ENCODE results near the gene C11orf21. TPM values are rescaled to one million over a fixed set of nuclear protein-coding genes. Genes with fewer than 3 reads are reported as not detected.

The C11orf21 gene
- total and polyA plus RNA-seq, 2 experiments from 2014 or later: not detected

GRCh38 chr11:2299773-2300172 is 1.9 kb downstream of the C11orf21 start:
- H3K9ac ChIP-seq: no peak overlapping the region
- H3K27me3 ChIP-seq (replicated peaks; ENCODE audit: insufficient read depth): peaks cover 6% of the 10 kb centered on the region; the same call in 1 of the 2 replicates
- no peaks in the 10 kb centered on the region for H3K9me3 ChIP-seq (ENCODE audit: low read depth)
- H3K4me2 ChIP-seq (ENCODE audit: unreplicated experiment): no peak overlapping the region
- H3K36me3 ChIP-seq (ENCODE audit: low read depth): no peaks in the 10 kb centered on the region
- in situ Hi-C loops (cut with MboI): loop anchor here (10.0 to 25.0 kb wide), 3 partner anchors 112 to 588 kb away; partner anchors contain the start of gene CDKN1C
- no peak overlapping the region for H2AFZ ChIP-seq
- no peak for DNase-seq
- H3K4me1 ChIP-seq (ENCODE audit: insufficient read depth): no peaks in the 10 kb centered on the region
- no peaks in the 10 kb centered on the region for H3K9me2 ChIP-seq (ENCODE audit: insufficient read depth)
- H3K27ac ChIP-seq: no peak overlapping the region
- no peak overlapping the region for H3K4me3 ChIP-seq
- no peaks in the 10 kb centered on the region for H4K20me1 ChIP-seq (ENCODE audit: insufficient read depth)
- TF ChIP-seq EZH2 (IDR thresholded peaks at IDR 0.05; ENCODE audit: insufficient read depth, poor library complexity, severe bottlenecking) (no peak), EZH2phosphoT487 (IDR thresholded peaks at IDR 0.05; ENCODE audit: insufficient read depth, low read depth) (no peak)
- 60 to 64% methylated on average over 1 to 10 of the region's 10 CpGs for WGBS, 2 experiments (ENCODE audit: low coverage in 1 of 2, low lambda C conversion rate in 2 of 2, missing lambda C conversion rate in 2 of 2)
- H3F3A ChIP-seq (ENCODE audit: insufficient read depth): no peaks in the 10 kb centered on the region
- no peaks in the 10 kb centered on the region for H3K79me2 ChIP-seq (ENCODE audit: insufficient read depth)

GRCh38 chr11:2298795-2299761 is 2.6 kb downstream of the C11orf21 start:
- Histone ChIP-seq H3K9ac (no peak overlapping the region), H3K79me2 (ENCODE audit: insufficient read depth) (no peaks in the 10 kb centered on the region), H3K36me3 (ENCODE audit: low read depth) (no peaks in the 10 kb centered on the region), H3K4me2 (ENCODE audit: unreplicated experiment) (no peak overlapping the region), H3K9me3 (ENCODE audit: low read depth) (no peaks in the 10 kb centered on the region), H3K27me3 (replicated peaks; ENCODE audit: insufficient read depth) (peaks cover 6% of the 10 kb centered on the region; the same call in 1 of the 2 replicates), H4K20me1 (ENCODE audit: insufficient read depth) (no peaks in the 10 kb centered on the region), H2AFZ (no peak overlapping the region), H3K9me2 (ENCODE audit: insufficient read depth) (no peaks in the 10 kb centered on the region), H3K4me1 (ENCODE audit: insufficient read depth) (no peaks in the 10 kb centered on the region), H3F3A (ENCODE audit: insufficient read depth) (no peaks in the 10 kb centered on the region), H3K27ac (no peak overlapping the region), H3K4me3 (no peak overlapping the region)
- TF ChIP-seq EZH2phosphoT487 (IDR thresholded peaks at IDR 0.05; ENCODE audit: insufficient read depth, low read depth): no peak
- TF ChIP-seq EZH2 (IDR thresholded peaks at IDR 0.05; ENCODE audit: insufficient read depth, poor library complexity, severe bottlenecking): no peak
- in situ Hi-C loops (cut with MboI): loop anchor here (10.0 to 25.0 kb wide), 2 partner anchors 112 to 126 kb away; no protein-coding TSS in a partner anchor
- no peak for DNase-seq
- WGBS, 2 experiments (ENCODE audit: low coverage in 1 of 2, low lambda C conversion rate in 2 of 2, missing lambda C conversion rate in 2 of 2): 52 to 55% methylated on average over 17 to 18 of the region's 18 CpGs

GRCh38 chr11:2298131-2298794 is 3.5 kb downstream of the C11orf21 start:
- WGBS, 2 experiments (ENCODE audit: low coverage in 1 of 2, low lambda C conversion rate in 2 of 2, missing lambda C conversion rate in 2 of 2): 43 to 47% methylated on average over 14 of the region's 14 CpGs
- Histone ChIP-seq H3K9ac (no peak overlapping the region), H3K27ac (no peak overlapping the region), H3F3A (ENCODE audit: insufficient read depth) (no peaks in the 10 kb centered on the region), H4K20me1 (ENCODE audit: insufficient read depth) (no peaks in the 10 kb centered on the region), H3K9me3 (ENCODE audit: low read depth) (no peaks in the 10 kb centered on the region), H2AFZ (no peak overlapping the region), H3K79me2 (ENCODE audit: insufficient read depth) (no peaks in the 10 kb centered on the region), H3K9me2 (ENCODE audit: insufficient read depth) (no peaks in the 10 kb centered on the region), H3K36me3 (ENCODE audit: low read depth) (no peaks in the 10 kb centered on the region), H3K4me1 (ENCODE audit: insufficient read depth) (no peaks in the 10 kb centered on the region), H3K4me3 (no peak overlapping the region), H3K4me2 (ENCODE audit: unreplicated experiment) (no peak overlapping the region), H3K27me3 (replicated peaks; ENCODE audit: insufficient read depth) (peaks cover 6% of the 10 kb centered on the region; the same call in 1 of the 2 replicates)
- no peak for TF ChIP-seq EZH2phosphoT487 (IDR thresholded peaks at IDR 0.05; ENCODE audit: insufficient read depth, low read depth)
- TF ChIP-seq EZH2 (IDR thresholded peaks at IDR 0.05; ENCODE audit: insufficient read depth, poor library complexity, severe bottlenecking): no peak
- no peak for DNase-seq
- in situ Hi-C loops (cut with MboI): loop anchor here (10.0 to 25.0 kb wide), 2 partner anchors 111 to 127 kb away; no protein-coding TSS in a partner anchor

GRCh38 chr11:2297623-2298030 is 4.1 kb downstream of the C11orf21 start:
- Histone ChIP-seq H3K79me2 (ENCODE audit: insufficient read depth) (no peaks in the 10 kb centered on the region), H3K9me2 (ENCODE audit: insufficient read depth) (no peaks in the 10 kb centered on the region), H3K9me3 (ENCODE audit: low read depth) (no peaks in the 10 kb centered on the region), H3K27me3 (replicated peaks; ENCODE audit: insufficient read depth) (peaks cover 6% of the 10 kb centered on the region; the same call in 1 of the 2 replicates), H2AFZ (no peak overlapping the region), H3K9ac (no peak overlapping the region), H3F3A (ENCODE audit: insufficient read depth) (no peaks in the 10 kb centered on the region), H3K4me3 (no peak overlapping the region), H3K4me1 (ENCODE audit: insufficient read depth) (no peaks in the 10 kb centered on the region), H3K36me3 (ENCODE audit: low read depth) (no peaks in the 10 kb centered on the region), H3K4me2 (ENCODE audit: unreplicated experiment) (no peak overlapping the region), H4K20me1 (ENCODE audit: insufficient read depth) (no peaks in the 10 kb centered on the region), H3K27ac (no peak overlapping the region)
- in situ Hi-C loops (cut with MboI): loop anchor here (10.0 to 25.0 kb wide), 2 partner anchors 110 to 127 kb away; no protein-coding TSS in a partner anchor
- DNase-seq: no peak
- WGBS, 2 experiments (ENCODE audit: low coverage in 1 of 2, low lambda C conversion rate in 2 of 2, missing lambda C conversion rate in 2 of 2): 5 to 7% methylated on average over 1 of the region's 1 CpG
- TF ChIP-seq EZH2phosphoT487 (IDR thresholded peaks at IDR 0.05; ENCODE audit: insufficient read depth, low read depth): no peak
- TF ChIP-seq EZH2 (IDR thresholded peaks at IDR 0.05; ENCODE audit: insufficient read depth, poor library complexity, severe bottlenecking): no peak

Measured in GM23248 (cell line).